ENCODE results near the gene NGEF. TPM values are rescaled to one million over a fixed set of nuclear protein-coding genes. Genes with fewer than 3 reads are reported as not detected.

NGEF gene
- total RNA-seq, 1 experiment from 2014 or later = 13.8 TPM

GRCh38 chr2:233007270-233007669 lies 5.8 kb downstream of the NGEF start:
- H3K9me3 ChIP-seq (replicated peaks) = no peaks in the 10 kb centered on the region
- no peak overlapping the region for H3K4me3 ChIP-seq
- no peaks in the 10 kb centered on the region for H3K4me1 ChIP-seq (replicated peaks)
- no peak overlapping the region for H3K27ac ChIP-seq
- H3K27me3 ChIP-seq (replicated peaks) = no peaks in the 10 kb centered on the region
- no peaks in the 10 kb centered on the region for H3K36me3 ChIP-seq
- DNase-seq (ENCODE audit: low read depth in 1 of 2, low spot score in 2 of 2) = peak in 1 of 2 experiments; percentile 20

DNA sequence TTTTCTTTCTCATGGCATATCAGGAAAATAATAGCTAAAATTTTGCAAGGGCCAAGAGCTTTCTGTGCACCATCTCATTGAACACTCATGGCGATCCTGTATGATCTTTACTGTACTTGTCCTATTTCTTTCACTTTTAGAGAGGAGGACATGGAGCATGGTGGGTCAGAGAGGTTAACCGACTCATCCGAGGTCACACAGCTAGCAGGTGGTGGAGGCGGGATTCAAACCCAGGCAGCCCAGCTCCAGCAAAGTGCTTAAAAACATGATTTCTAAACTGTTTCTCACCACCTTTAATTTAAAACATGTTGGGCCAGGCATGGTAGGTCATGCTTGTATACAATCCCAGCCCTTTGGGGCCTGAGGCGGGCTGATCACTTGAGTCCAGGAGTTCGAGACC lies 6.4 kb downstream of the NGEF start:
- Histone ChIP-seq H3K4me3 (no peak overlapping the region), H3K9me3 (replicated peaks) (no peaks in the 10 kb centered on the region), H3K4me1 (replicated peaks) (no peaks in the 10 kb centered on the region), H3K27me3 (replicated peaks) (no peaks in the 10 kb centered on the region), H3K36me3 (no peaks in the 10 kb centered on the region), H3K27ac (no peak overlapping the region)
- peak in 1 of 2 experiments; percentile 15 for DNase-seq (ENCODE audit: low read depth in 1 of 2, low spot score in 2 of 2)

- Histone ChIP-seq H3K27me3 (replicated peaks) (no peaks in the 10 kb centered on the region), H3K4me1 (replicated peaks) (no peaks in the 10 kb centered on the region), H3K36me3 (no peaks in the 10 kb centered on the region), H3K4me3 (no peak overlapping the region), H3K27ac (no peak overlapping the region), H3K9me3 (replicated peaks) (no peaks in the 10 kb centered on the region)
- peak in 1 of 2 experiments; percentile 12 for DNase-seq (ENCODE audit: low read depth in 1 of 2, low spot score in 2 of 2)
These were observed 8.0 kb downstream of the NGEF start for GRCh38 chr2:233005096-233005495.

- DNase-seq (ENCODE audit: low read depth in 1 of 2, low spot score in 2 of 2) = peak in 1 of 2 experiments; percentile 34
- H3K27me3 ChIP-seq (replicated peaks) = no peaks in the 10 kb centered on the region
- H3K27ac ChIP-seq = no peak overlapping the region
- H3K4me1 ChIP-seq (replicated peaks) = no peaks in the 10 kb centered on the region
- H3K36me3 ChIP-seq = no peaks in the 10 kb centered on the region
- no peak overlapping the region for H3K4me3 ChIP-seq
- no peaks in the 10 kb centered on the region for H3K9me3 ChIP-seq (replicated peaks)
These were observed 9.1 kb downstream of the NGEF start for GRCh38 chr2:233003658-233004555.

DNA sequence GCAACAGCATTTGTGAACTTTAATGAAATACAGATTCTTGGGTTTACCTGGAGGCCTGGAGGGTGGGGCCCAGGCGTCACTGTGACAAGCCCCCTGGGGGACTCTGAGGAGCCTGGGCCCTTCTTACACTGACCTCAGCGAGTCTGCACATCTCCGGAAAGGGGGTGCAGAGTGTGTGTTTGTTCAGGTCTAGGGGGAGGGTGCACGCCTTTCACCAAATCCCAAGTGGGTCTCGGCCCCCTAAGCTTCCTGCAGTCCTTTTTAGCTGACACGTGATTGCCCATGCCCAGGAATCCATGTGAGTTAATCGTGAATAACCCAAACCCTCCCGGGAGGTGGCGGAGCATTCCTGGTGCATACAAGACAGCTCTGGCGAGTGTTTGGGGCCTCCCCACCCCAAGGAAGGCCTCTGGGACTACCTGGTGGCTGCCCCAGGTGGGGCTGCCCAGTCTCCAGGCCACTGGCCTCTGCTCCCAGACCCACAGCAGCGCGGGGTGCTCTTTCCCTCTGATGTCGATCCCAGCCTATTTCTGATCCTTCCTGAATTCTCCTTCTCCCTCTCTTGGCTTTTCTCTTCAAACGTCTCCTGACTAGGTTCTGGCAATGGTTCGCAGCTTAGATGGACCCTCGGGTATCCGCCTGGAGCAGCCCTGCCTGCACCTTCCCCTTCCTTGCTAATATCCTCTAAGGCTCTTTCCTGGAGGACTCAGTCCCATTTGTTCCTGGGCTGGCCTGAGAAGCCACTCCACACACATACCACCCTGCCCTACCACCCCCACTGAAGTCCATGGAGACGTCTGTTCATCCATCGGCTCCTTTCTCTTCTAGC lies 10.0 kb downstream of the NGEF start:
- Histone ChIP-seq H3K4me1 (replicated peaks) (no peaks in the 10 kb centered on the region), H3K27me3 (replicated peaks) (no peaks in the 10 kb centered on the region), H3K9me3 (replicated peaks) (no peaks in the 10 kb centered on the region), H3K4me3 (no peak overlapping the region), H3K36me3 (no peaks in the 10 kb centered on the region), H3K27ac (no peak overlapping the region)
- peak in 1 of 2 experiments; percentile 21 for DNase-seq (ENCODE audit: low read depth in 1 of 2, low spot score in 2 of 2)

- DNase-seq (ENCODE audit: low read depth in 1 of 2, low spot score in 2 of 2) = peak in 1 of 2 experiments; percentile 34
- H3K27ac ChIP-seq = no peak overlapping the region
- no peaks in the 10 kb centered on the region for H3K36me3 ChIP-seq
- H3K4me1 ChIP-seq (replicated peaks) = no peaks in the 10 kb centered on the region
- no peak overlapping the region for H3K4me3 ChIP-seq
- H3K27me3 ChIP-seq (replicated peaks) = no peaks in the 10 kb centered on the region
- no peaks in the 10 kb centered on the region for H3K9me3 ChIP-seq (replicated peaks)
These were observed 11.9 kb downstream of the NGEF start for GRCh38 chr2:233000886-233001750.

- no peak overlapping the region for H3K4me3 ChIP-seq
- no peaks in the 10 kb centered on the region for H3K9me3 ChIP-seq (replicated peaks)
- DNase-seq (ENCODE audit: low read depth in 1 of 2, low spot score in 2 of 2) = peak in 1 of 2 experiments; percentile 26
- H3K36me3 ChIP-seq = no peaks in the 10 kb centered on the region
- no peaks in the 10 kb centered on the region for H3K4me1 ChIP-seq (replicated peaks)
- no peak overlapping the region for H3K27ac ChIP-seq
- H3K27me3 ChIP-seq (replicated peaks) = no peaks in the 10 kb centered on the region
These were observed 13.7 kb downstream of the NGEF start for GRCh38 chr2:232999354-232999753.

GRCh38 chr2:232998666-232998985 lies 14.4 kb downstream of the NGEF start:
- Histone ChIP-seq H3K4me1 (replicated peaks) (no peaks in the 10 kb centered on the region), H3K27me3 (replicated peaks) (no peaks in the 10 kb centered on the region)

GRCh38 chr2:232997749-232998665 lies 15.0 kb downstream of the NGEF start:
- DNase-seq (ENCODE audit: low read depth in 1 of 2, low spot score in 2 of 2) = no peak
- Histone ChIP-seq H3K4me3 (no peak overlapping the region), H3K9me3 (replicated peaks) (peaks cover 3% of the 10 kb centered on the region; the same call in 1 of the 2 replicates), H3K4me1 (replicated peaks) (no peaks in the 10 kb centered on the region), H3K27me3 (replicated peaks) (no peaks in the 10 kb centered on the region), H3K36me3 (no peaks in the 10 kb centered on the region), H3K27ac (no peak overlapping the region)

More at GRCh38 chr2:232998666-232998985, 14.4 kb downstream of the NGEF start:
- no peak overlapping the region for H3K27ac ChIP-seq
- H3K4me3 ChIP-seq = no peak overlapping the region
- peak in 1 of 2 experiments; percentile 26 for DNase-seq (ENCODE audit: low read depth in 1 of 2, low spot score in 2 of 2)
- H3K36me3 ChIP-seq = no peaks in the 10 kb centered on the region
- no peaks in the 10 kb centered on the region for H3K9me3 ChIP-seq (replicated peaks)

GRCh38 chr2:232994446-232994845 lies 18.6 kb downstream of the NGEF start:
- Histone ChIP-seq H3K27me3 (replicated peaks) (no peaks in the 10 kb centered on the region), H3K4me1 (replicated peaks) (no peaks in the 10 kb centered on the region), H3K4me3 (no peak overlapping the region), H3K36me3 (no peaks in the 10 kb centered on the region), H3K9me3 (replicated peaks) (peaks cover 3% of the 10 kb centered on the region; the same call in 1 of the 2 replicates), H3K27ac (no peak overlapping the region)
- DNase-seq (ENCODE audit: low read depth in 1 of 2, low spot score in 2 of 2) = peak in 1 of 2 experiments; percentile 29

GRCh38 chr2:232993231-232993821 lies 19.7 kb downstream of the NGEF start:
- no peak overlapping the region for H3K27ac ChIP-seq
- no peaks in the 10 kb centered on the region for H3K27me3 ChIP-seq (replicated peaks)
- no peak overlapping the region for H3K4me3 ChIP-seq
- H3K36me3 ChIP-seq = no peaks in the 10 kb centered on the region
- H3K9me3 ChIP-seq (replicated peaks) = peaks cover 3% of the 10 kb centered on the region; the same call in 1 of the 2 replicates
- peaks cover 9% of the 10 kb centered on the region for H3K4me1 ChIP-seq (replicated peaks)
- no peak for DNase-seq (ENCODE audit: low read depth in 1 of 2, low spot score in 2 of 2)

DNA sequence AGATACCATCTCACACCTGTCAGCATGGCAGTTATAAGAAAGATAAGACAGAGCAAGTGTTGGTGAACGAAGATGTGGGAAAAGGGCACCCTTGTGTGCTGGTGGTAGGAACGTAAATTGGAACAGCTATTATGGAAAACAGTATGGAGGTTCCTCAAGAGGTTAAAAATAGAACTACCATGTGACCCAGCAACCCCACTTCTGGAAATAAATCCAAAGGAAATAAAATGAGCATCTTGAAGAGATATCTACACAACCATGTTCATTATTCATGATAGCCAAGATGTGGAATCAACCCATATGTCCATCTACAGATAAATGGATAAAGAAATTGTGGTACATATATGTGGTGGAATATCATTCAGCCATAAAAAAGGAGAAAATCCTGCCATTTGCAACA lies 26.9 kb downstream of the NGEF start:
- no peak for DNase-seq (ENCODE audit: low read depth in 1 of 2, low spot score in 2 of 2)

More for the DNA sequence above, 26.9 kb downstream of the NGEF start:
- Histone ChIP-seq H3K27me3 (replicated peaks) (no peaks in the 10 kb centered on the region), H3K4me3 (no peak overlapping the region), H3K27ac (no peak overlapping the region), H3K9me3 (replicated peaks) (no peaks in the 10 kb centered on the region), H3K36me3 (no peaks in the 10 kb centered on the region), H3K4me1 (replicated peaks) (peaks cover 20% of the 10 kb centered on the region)

Measured in SJSA1 (cell line).